Right lobe of liver (tissue), 6 donors: ENCODE data around the gene CLEC2B. TPM values are rescaled to one million over a fixed set of nuclear protein-coding genes. Genes with fewer than 3 reads are reported as not detected.

Experiments
- ATAC-seq, 4 donors: fragments of 200-7000 bp; cut with Tn5 transposase; one replicate each; pipeline ENCODE4 v1.9.1; 2020; ENCODE audit warnings: mild to moderate bottlenecking in 4 of 4, moderate library complexity in 4 of 4
- DNase-seq, 3 donors: peaks; one replicate each; pipeline ENCODE4 v3.0.0-alpha.2; 2020
- H3K27ac ChIP-seq, 3 donors: fragments of 200-600 bp; one replicate each; pipeline ENCODE4 v1.8.0; 2022
- H3K27me3 ChIP-seq, 2 donors: fragments of 200-600 bp; one replicate each; pipeline ENCODE4 v1.8.0; 2022
- H3K36me3 ChIP-seq, 4 donors: fragments of 200-600 bp; sonication (generic) in 1 of 4; one replicate each; pipeline versions ENCODE4 v1.5.1 to v1.8.0; 2017 to 2022; ENCODE audit warnings: control low read depth in 1 of 4
- H3K4me1 ChIP-seq, 4 donors: fragments of 200-600 bp; sonication (generic) in 1 of 4; one replicate each; pipeline versions ENCODE4 v1.5.1 to v1.8.0; 2017 to 2022; ENCODE audit warnings: control low read depth in 1 of 4
- H3K4me3 ChIP-seq, 3 donors: fragments of 200-600 bp; one replicate each; pipeline ENCODE4 v1.8.0; 2022
- H3K9me3 ChIP-seq, 4 donors: fragments of 200-600 bp; sonication (generic) in 1 of 4; one replicate each; pipeline versions ENCODE4 v1.5.1 to v1.8.0; 2017 to 2022; ENCODE audit warnings: control low read depth in 1 of 4
- POLR2A ChIP-seq: fragments of 450-650 bp; IDR thresholded peaks from one replicate; pipeline ENCODE4 v1.6.1; 2017; ENCODE audit warnings: antibody characterized with exemption, mild to moderate bottlenecking
- WGBS: methylation state at CpG from one replicate; pipeline ENCODE4 v1.1.6; 2018; ENCODE audit warnings: low coverage, low lambda C conversion rate; ENCODE audit not compliant: insufficient coverage; ENCODE audit errors: missing lambda C conversion rate; 5-methylcytosine and 5-hydroxymethylcytosine counted together
- intact Hi-C, 2 donors: fragments of 100-400 bp; cut with DNase I; formaldehyde crosslinking; loops; one replicate each; pipeline versions ENCODE4 v1.11.2 to v1.14.1; 2022
- total RNA-seq, 6 experiments: library from RNA; depleted of rRNA in 2 of 6; stranded (reverse); fragments of >200 nt in 2 of 6; fragmentation: NEBNext Ultra II Directional in 3 of 6; extraction: Animal tissue kit (Norgen Biotek cat#: 25700) in 3 of 6; gene quantifications; one replicate each; pipeline versions ENCODE4 v1.1.0 to v1.2.4, GENCODE V29; 2016 to 2023
- TF ChIP-seq, protein P1 (sequence below), 4 donors: fragments of 200-600 bp in 3 of 4; fragments of 450-650 bp in 1 of 4; IDR thresholded peaks; one replicate each; pipeline versions ENCODE4 v1.5.1 to v1.8.0; 2016 to 2022; ENCODE audit warnings: antibody characterized with exemption in 4 of 4, mild to moderate bottlenecking in 2 of 4
- donor health status: DM: no; HTN: yes; CAD: no.
- donor health status: DM: no; HTN: no; CAD: no.
- donor health status: DM: no; HTN: no; CAD: no.
- donor health status: DM: no; HTN: yes; CAD: no.
- donor health status: DM: no; HTN: yes; CAD: no.

CLEC2B gene
- total RNA-seq, 6 experiments from 2014 or later: 1.4 to 11.1 (median 4.9) TPM

GRCh38 chr12:9809338-9809737 lies 59.8 kb downstream of the CLEC2B start:
- DNase-seq (no peak), ATAC-seq (no peak)
- Histone ChIP-seq H3K4me1 (no peaks in the 10 kb centered on the region), H3K4me3 (no peak overlapping the region), H3K27ac (no peak overlapping the region), H3K36me3 (no peaks in the 10 kb centered on the region), H3K27me3 (no peaks in the 10 kb centered on the region), H3K9me3 (no peaks in the 10 kb centered on the region)
- intact Hi-C loops: no loop called here
- TF ChIP-seq, protein P1, sequence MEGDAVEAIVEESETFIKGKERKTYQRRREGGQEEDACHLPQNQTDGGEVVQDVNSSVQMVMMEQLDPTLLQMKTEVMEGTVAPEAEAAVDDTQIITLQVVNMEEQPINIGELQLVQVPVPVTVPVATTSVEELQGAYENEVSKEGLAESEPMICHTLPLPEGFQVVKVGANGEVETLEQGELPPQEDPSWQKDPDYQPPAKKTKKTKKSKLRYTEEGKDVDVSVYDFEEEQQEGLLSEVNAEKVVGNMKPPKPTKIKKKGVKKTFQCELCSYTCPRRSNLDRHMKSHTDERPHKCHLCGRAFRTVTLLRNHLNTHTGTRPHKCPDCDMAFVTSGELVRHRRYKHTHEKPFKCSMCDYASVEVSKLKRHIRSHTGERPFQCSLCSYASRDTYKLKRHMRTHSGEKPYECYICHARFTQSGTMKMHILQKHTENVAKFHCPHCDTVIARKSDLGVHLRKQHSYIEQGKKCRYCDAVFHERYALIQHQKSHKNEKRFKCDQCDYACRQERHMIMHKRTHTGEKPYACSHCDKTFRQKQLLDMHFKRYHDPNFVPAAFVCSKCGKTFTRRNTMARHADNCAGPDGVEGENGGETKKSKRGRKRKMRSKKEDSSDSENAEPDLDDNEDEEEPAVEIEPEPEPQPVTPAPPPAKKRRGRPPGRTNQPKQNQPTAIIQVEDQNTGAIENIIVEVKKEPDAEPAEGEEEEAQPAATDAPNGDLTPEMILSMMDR (IDR thresholded peaks at IDR 0.05): no peak
- no peak for TF ChIP-seq POLR2A
- WGBS: 79% methylated on average over 4 of the region's 4 CpGs

DNA sequence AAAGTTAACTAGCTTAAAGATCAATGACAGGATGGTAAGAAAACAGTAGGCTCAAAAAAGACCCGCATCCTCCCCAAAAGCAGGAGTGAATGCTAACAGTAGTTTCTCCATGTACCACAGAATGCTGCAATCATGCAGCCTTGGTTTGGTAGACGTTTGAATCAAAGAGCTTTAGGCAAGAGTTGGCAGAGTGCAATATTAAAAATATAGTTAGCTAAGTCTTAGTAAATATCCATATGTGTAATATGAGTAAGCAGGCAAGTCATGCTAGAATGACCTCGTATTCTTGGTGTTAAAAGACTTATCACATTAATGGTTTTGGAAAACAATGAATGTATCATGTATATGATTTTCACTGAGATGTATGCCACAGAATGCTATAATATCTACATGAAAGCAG lies 60.6 kb downstream of the CLEC2B start:
- no peak for ATAC-seq
- Histone ChIP-seq H3K27ac (no peak overlapping the region), H3K27me3 (no peaks in the 10 kb centered on the region), H3K4me1 (no peaks in the 10 kb centered on the region), H3K4me3 (no peak overlapping the region), H3K36me3 (no peaks in the 10 kb centered on the region), H3K9me3 (no peaks in the 10 kb centered on the region)
- DNase-seq: no peak
- WGBS: 64% methylated on average over 3 of the region's 3 CpGs
- TF ChIP-seq POLR2A: no peak
- TF ChIP-seq, protein P1 (IDR thresholded peaks at IDR 0.05): no peak
- intact Hi-C loops: no loop called here

GRCh38 chr12:9806714-9807113 lies 62.4 kb downstream of the CLEC2B start:
- no peaks in the 10 kb centered on the region for H3K27me3 ChIP-seq
- intact Hi-C loops: no loop called here
- no peaks in the 10 kb centered on the region for H3K4me1 ChIP-seq
- H3K4me3 ChIP-seq: no peak overlapping the region
- ATAC-seq (no peak), DNase-seq (no peak)
- 75% methylated on average over 4 of the region's 4 CpGs for WGBS
- TF ChIP-seq, protein P1 (IDR thresholded peaks at IDR 0.05): no peak
- no peak for TF ChIP-seq POLR2A
- H3K9me3 ChIP-seq: no peaks in the 10 kb centered on the region
- H3K27ac ChIP-seq: no peak overlapping the region
- no peaks in the 10 kb centered on the region for H3K36me3 ChIP-seq

DNA sequence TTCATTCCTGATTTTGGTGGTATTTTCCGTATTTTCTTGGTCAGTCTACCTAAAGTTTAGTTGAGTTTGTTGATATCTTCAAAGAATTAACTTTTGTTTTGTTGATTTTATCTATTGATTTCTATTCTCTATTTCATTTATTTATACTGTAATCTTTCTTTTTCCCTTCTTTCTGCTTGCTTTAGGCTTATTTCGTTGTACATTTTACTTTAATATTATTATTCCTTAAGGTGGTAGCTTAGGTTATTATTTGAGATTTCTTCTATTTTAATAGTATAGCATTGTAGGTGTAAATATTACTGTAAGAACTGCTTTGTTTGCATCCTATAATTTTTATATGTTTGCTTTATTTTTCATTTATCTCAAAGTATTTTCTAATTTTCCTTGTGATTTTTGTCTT lies 63.3 kb downstream of the CLEC2B start:
- TF ChIP-seq, protein P1 (IDR thresholded peaks at IDR 0.05): no peak
- no peak for TF ChIP-seq POLR2A
- WGBS: 94% methylated on average over 2 of the region's 2 CpGs

More for the DNA sequence above, 63.3 kb downstream of the CLEC2B start:
- no peak overlapping the region for H3K4me3 ChIP-seq
- DNase-seq: no peak
- no peaks in the 10 kb centered on the region for H3K27me3 ChIP-seq
- intact Hi-C loops: no loop called here
- no peak overlapping the region for H3K27ac ChIP-seq
- no peaks in the 10 kb centered on the region for H3K36me3 ChIP-seq
- no peaks in the 10 kb centered on the region for H3K9me3 ChIP-seq
- ATAC-seq: no peak
- H3K4me1 ChIP-seq: no peaks in the 10 kb centered on the region

Other genes with a start within 250 kb of the CLEC2B start
- gene CLEC2D, start 199.6 kb downstream of the CLEC2B start, total RNA-seq: 1 to 10 TPM in 5 of 6 experiments, under 1 TPM in 1; 0.62 to 4.4 (median 1.6) TPM
- gene CLECL1, start 136.3 kb downstream of the CLEC2B start, total RNA-seq: under 1 TPM in 2 of 6 experiments, not detected in 4; 0.56 to 0.60 TPM
- 1 to 10 TPM in 3 of 6 experiments, under 1 TPM in 3; 0.26 to 2.3 (median 1.0) TPM for gene CD69, start 108.5 kb downstream of the CLEC2B start, total RNA-seq
- gene KLRF1, start 41.9 kb downstream of the CLEC2B start, total RNA-seq: 1 to 10 TPM in 2 of 6 experiments, under 1 TPM in 2, not detected in 2; 0.65 to 1.4 (median 0.90) TPM
- gene KLRF2, start 12.1 kb upstream of the CLEC2B start, total RNA-seq: not detected
- not detected for gene CLEC2A, start 63.0 kb upstream of the CLEC2B start, total RNA-seq
- 1 to 10 TPM in 2 of 6 experiments, under 1 TPM in 4; 0.22 to 2.9 (median 0.99) TPM for gene CLEC12A, start 102.1 kb upstream of the CLEC2B start, total RNA-seq
- 10 to 100 TPM in 3 of 6 experiments, 1 to 10 TPM in 3; 6.8 to 23.5 (median 9.7) TPM for gene CLEC1B, start 129.8 kb upstream of the CLEC2B start, total RNA-seq
- not detected for gene CLEC12B, start 141.3 kb upstream of the CLEC2B start, total RNA-seq
- gene CLEC9A, start 161.3 kb upstream of the CLEC2B start, total RNA-seq: not detected
- gene CLEC1A, start 229.6 kb upstream of the CLEC2B start, total RNA-seq: 1 to 10 TPM in 2 of 6 experiments, under 1 TPM in 4; 0.49 to 2.5 (median 0.71) TPM